HCT116 (cell line): ENCODE data around the gene ACER1. TPM values are rescaled to one million over a fixed set of nuclear protein-coding genes. Genes with fewer than 3 reads are reported as not detected.

Experiments
- ATAC-seq: fragments of 200-7000 bp; cut with Tn5 transposase; 2 replicates; pipeline ENCODE4 v1.9.1; 2020; ENCODE audit warnings: mild to moderate bottlenecking, moderate library complexity
- BruUV-seq: library from RNA; stranded (reverse); fragments of 400-500 nt; replicated peaks from 2 replicates; lab custom pipeline; 2021; lab: Mats Ljungman, UMichigan
- CTCF ChIA-PET: fragments of 300-600 bp; sonication (Branson Sonifier 250); formaldehyde crosslinking; loops from one replicate; lab custom pipeline; 2021; ENCODE audit warnings: antibody characterized with exemption; lab: Charles Lee
- POLR2A ChIA-PET: fragments of 300-600, 350-600 bp; sonication (Branson Sonifier 250); formaldehyde crosslinking; loops from one replicate; lab custom pipeline; 2021; ENCODE audit warnings: antibody characterized with exemption; lab: Charles Lee
- RAD21 ChIA-PET, 2 experiments: fragments of 300-600 bp; sonication (Branson Sonifier 250); formaldehyde crosslinking; loops; one replicate each; lab custom pipeline; 2023; ENCODE audit warnings: low total read pairs in 2 of 2; ENCODE audit not compliant: uncharacterized antibody in 2 of 2, unreplicated experiment in 2 of 2, low non-redundant PET in 1 of 2; lab: Charles Lee
- DNase-seq: peaks from one replicate; pipeline ENCODE4 v3.0.0-alpha.2; 2010; ENCODE audit warnings: low read depth, low spot score
- H2AFZ ChIP-seq: fragments of 200-600 bp; shearing (Covaris generic), sonication (generic); 2 replicates; pipeline ENCODE4 v1.6.1; 2017; ENCODE audit warnings: low read depth, mixed run types, mixed read lengths, antibody characterized with exemption, low read length; ENCODE audit not compliant: poor library complexity, severe bottlenecking
- H3K27ac ChIP-seq: 2 replicates; pipeline ENCODE4 v1.5.1; 2012; ENCODE audit warnings: low read depth, low read length
- H3K27me3 ChIP-seq: fragments of 200-600 bp; sonication (generic); 2 replicates; pipeline ENCODE4 v1.6.1; 2016; ENCODE audit warnings: mixed run types, low read length, mixed read lengths; ENCODE audit not compliant: insufficient read depth
- H3K36me3 ChIP-seq, 2 experiments: fragments of 200-500 bp in 1 of 2; fragments of 200-600 bp in 1 of 2; sonication (Bioruptor generic) in 1 of 2; sonication (generic) in 1 of 2; 2 replicates each; pipeline versions ENCODE4 v1.5.1 to v1.6.1; 2014 to 2016; ENCODE audit warnings: low read length in 2 of 2, inconsistent platforms in 1 of 2, mixed read lengths in 1 of 2, mixed run types in 1 of 2; ENCODE audit not compliant: insufficient read depth in 2 of 2, control insufficient read depth in 1 of 2
- H3K4me1 ChIP-seq, 2 experiments: fragments of 200-600 bp in 1 of 2; sonication (generic) in 1 of 2; 2 replicates each; pipeline versions ENCODE4 v1.5.1 to v1.6.1; 2012 to 2017; ENCODE audit warnings: low read length in 2 of 2, inconsistent platforms in 1 of 2, mild to moderate bottlenecking in 1 of 2, mixed read lengths in 1 of 2, mixed run types in 1 of 2, moderate library complexity in 1 of 2; ENCODE audit not compliant: insufficient read depth in 2 of 2, control insufficient read depth in 1 of 2
- H3K4me2 ChIP-seq: fragments of 200-600 bp; sonication (generic); 2 replicates; pipeline ENCODE4 v1.6.1; 2017; ENCODE audit warnings: mixed run types, low read length, mixed read lengths
- H3K4me3 ChIP-seq, 2 experiments: fragments of 200-600 bp in 1 of 2; sonication (generic) in 1 of 2; replicated peaks in 1 of 2; 2 replicates each; pipeline ENCODE4 v1.5.1; 2011 to 2016; ENCODE audit warnings: low read length in 2 of 2, control low read depth in 1 of 2, low read depth in 1 of 2, mild to moderate bottlenecking in 1 of 2, mixed read lengths in 1 of 2, mixed run types in 1 of 2
- H3K79me2 ChIP-seq: fragments of 200-600 bp; sonication (generic); 2 replicates; pipeline ENCODE4 v1.6.1; 2017; ENCODE audit warnings: mild to moderate bottlenecking, mixed run types, low read length, moderate library complexity, mixed read lengths; ENCODE audit not compliant: insufficient read depth
- H3K9ac ChIP-seq: fragments of 200-600 bp; sonication (generic); 2 replicates; pipeline ENCODE4 v1.6.1; 2016; ENCODE audit warnings: low read length, mixed read lengths
- H3K9me2 ChIP-seq: fragments of 200-600 bp; sonication (generic), shearing (Covaris generic); 2 replicates; pipeline ENCODE4 v1.6.1; 2017; ENCODE audit warnings: mixed run types, mild to moderate bottlenecking, moderate library complexity; ENCODE audit not compliant: insufficient read depth
- H3K9me3 ChIP-seq, 2 experiments: fragments of 200-500 bp in 1 of 2; fragments of 200-600 bp in 1 of 2; sonication (Bioruptor generic) in 1 of 2; sonication (generic) in 1 of 2; 2 replicates each; pipeline ENCODE4 v1.6.1; 2014 to 2017; ENCODE audit warnings: low read length in 2 of 2, mixed read lengths in 2 of 2, inconsistent platforms in 1 of 2, low read depth in 1 of 2, mild to moderate bottlenecking in 1 of 2, mixed run types in 1 of 2, moderate library complexity in 1 of 2; ENCODE audit not compliant: control insufficient read depth in 1 of 2, insufficient read depth in 1 of 2
- H4K20me1 ChIP-seq: fragments of 200-600 bp; sonication (generic), shearing (Covaris generic); 2 replicates; pipeline ENCODE4 v1.6.1; 2017; ENCODE audit warnings: mixed run types, mild to moderate bottlenecking, moderate library complexity; ENCODE audit not compliant: insufficient read depth
- FOSL1 ChIP-seq: IDR thresholded peaks from 2 replicates; pipeline ENCODE4 v1.6.1; 2012; ENCODE audit warnings: low read depth
- intact Hi-C: fragments of 100-400 bp; cut with micrococcal nuclease; formaldehyde crosslinking; loops from 2 replicates; pipeline ENCODE4 v1.10.0; 2022
- total RNA-seq: library from RNA; stranded (reverse); gene quantifications from one replicate; pipeline ENCODE4 v1.2.1, GENCODE V29; 2021; ENCODE audit not compliant: unreplicated experiment
- TF ChIP-seq, protein P1 (sequence below), 3 experiments: fragments of 200-600 bp in 1 of 3; sonication (generic) in 1 of 3; IDR thresholded peaks in 2 of 3; conservative IDR thresholded peaks in 1 of 3; 2 replicates each; pipeline ENCODE4 v1.5.1; 2012 to 2017; ENCODE audit warnings: low read depth in 2 of 3, low read length in 2 of 3, antibody characterized with exemption in 1 of 3, borderline replicate concordance in 1 of 3, control low read depth in 1 of 3, mild to moderate bottlenecking in 1 of 3, mixed read lengths in 1 of 3, mixed run types in 1 of 3, moderate library complexity in 1 of 3; ENCODE audit not compliant: insufficient read depth in 1 of 3

Gene ACER1
- total RNA-seq, 1 experiment from 2014 or later = not detected

DNA sequence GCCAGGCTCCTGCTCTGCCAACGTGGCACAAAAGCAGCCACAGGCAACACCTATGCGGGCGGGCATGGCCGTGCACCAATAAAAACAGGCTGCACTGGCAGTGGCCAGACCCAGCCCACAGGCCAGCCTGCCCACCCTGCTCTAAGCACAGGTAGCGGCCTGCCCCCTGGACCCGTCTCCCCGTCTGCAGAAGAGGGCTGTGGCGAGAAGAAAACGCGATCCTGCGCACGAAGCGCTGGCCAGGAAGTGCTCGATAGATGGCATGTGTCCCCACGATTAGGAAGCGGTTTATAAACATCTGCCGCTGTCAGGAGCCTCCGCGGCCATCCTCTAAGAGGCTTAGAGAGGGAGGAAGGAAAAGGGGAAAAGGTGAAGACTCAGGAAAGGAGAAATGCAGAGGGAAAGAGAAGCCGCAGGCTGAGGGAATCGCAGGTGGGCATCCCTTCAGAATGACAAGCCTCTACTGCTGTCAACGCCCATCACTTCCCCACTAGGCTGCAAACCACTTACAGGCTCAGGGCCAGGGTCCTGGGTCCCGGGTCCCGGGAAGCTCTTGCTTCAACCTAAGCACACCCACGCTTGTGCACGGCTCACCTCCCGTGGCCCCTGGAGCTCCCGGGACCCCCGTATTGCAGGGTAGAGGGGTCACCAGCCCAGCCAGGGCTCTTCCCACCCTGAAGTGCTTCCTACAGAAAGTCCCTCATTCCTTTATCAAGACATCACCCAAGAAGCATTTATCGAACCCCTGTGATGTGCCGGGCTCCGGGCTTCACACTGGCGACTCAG is 64.1 kb downstream of the ACER1 start (continued):
- TF ChIP-seq, protein P1, sequence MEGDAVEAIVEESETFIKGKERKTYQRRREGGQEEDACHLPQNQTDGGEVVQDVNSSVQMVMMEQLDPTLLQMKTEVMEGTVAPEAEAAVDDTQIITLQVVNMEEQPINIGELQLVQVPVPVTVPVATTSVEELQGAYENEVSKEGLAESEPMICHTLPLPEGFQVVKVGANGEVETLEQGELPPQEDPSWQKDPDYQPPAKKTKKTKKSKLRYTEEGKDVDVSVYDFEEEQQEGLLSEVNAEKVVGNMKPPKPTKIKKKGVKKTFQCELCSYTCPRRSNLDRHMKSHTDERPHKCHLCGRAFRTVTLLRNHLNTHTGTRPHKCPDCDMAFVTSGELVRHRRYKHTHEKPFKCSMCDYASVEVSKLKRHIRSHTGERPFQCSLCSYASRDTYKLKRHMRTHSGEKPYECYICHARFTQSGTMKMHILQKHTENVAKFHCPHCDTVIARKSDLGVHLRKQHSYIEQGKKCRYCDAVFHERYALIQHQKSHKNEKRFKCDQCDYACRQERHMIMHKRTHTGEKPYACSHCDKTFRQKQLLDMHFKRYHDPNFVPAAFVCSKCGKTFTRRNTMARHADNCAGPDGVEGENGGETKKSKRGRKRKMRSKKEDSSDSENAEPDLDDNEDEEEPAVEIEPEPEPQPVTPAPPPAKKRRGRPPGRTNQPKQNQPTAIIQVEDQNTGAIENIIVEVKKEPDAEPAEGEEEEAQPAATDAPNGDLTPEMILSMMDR (IDR thresholded peaks at IDR 0.05 in 2 of 3, conservative IDR thresholded peaks at IDR 0.05 in 1 of 3; ENCODE audit: borderline replicate concordance in 1 of 3, insufficient read depth in 1 of 3, low read depth in 2 of 3, low read length in 2 of 3) = no peak

DNA sequence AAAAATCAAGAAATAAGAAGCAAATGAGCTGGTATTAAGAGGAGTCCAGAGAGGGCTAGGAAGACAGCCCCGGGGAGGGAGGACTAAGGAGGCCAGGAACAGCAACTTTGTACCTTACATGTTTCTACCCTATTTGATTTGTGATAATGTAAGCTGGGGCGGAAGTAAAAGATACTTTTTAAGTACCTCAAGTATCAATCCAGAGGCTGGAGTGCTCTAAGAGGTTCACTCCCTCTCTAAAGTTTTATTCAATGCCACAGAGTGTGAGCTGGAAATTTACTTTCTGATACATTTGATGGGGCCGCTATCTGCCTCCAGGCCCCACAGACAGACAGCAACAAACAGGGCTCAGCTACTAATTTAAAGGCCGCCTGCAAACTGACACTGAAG is 65.0 kb downstream of the ACER1 start:
- no peaks in the 10 kb centered on the region for H3K9me2 ChIP-seq

More for the DNA sequence above, 65.0 kb downstream of the ACER1 start:
- no peaks in the 10 kb centered on the region for H3K4me1 ChIP-seq
- TF ChIP-seq FOSL1 = no peak
- H3K9ac ChIP-seq = no peak overlapping the region
- H3K27me3 ChIP-seq = no peaks in the 10 kb centered on the region
- H4K20me1 ChIP-seq = peaks cover 3% of the 10 kb centered on the region; the same call in 1 of the 2 replicates
- intact Hi-C loops = no loop called here
- ChIA-PET CTCF (no interaction called here), RAD21 (no interaction called here), POLR2A (no interaction called here)
- no peak for DNase-seq
- no peaks in the 10 kb centered on the region for H3K9me3 ChIP-seq
- no peak overlapping the region for H2AFZ ChIP-seq
- H3K36me3 ChIP-seq = peaks cover 3 to 8% of the 10 kb centered on the region in 2 experiments; a peak in 3 of 4 replicates
- H3K27ac ChIP-seq = no peak overlapping the region
- H3K79me2 ChIP-seq = peaks cover 81% of the 10 kb centered on the region
- ATAC-seq = no peak
- no peak overlapping the region for H3K4me3 ChIP-seq
- no TSS peak for BruUV-seq
- no peak overlapping the region for H3K4me2 ChIP-seq
